Brain microvascular endothelial cell (primary cell): ENCODE results near the gene HES6.

Experiments used
- DNase-seq: peaks from one replicate; pipeline ENCODE4 v3.0.0-alpha.2; 2020
- H3K27ac ChIP-seq: fragments of 250-450 bp; sonication (Bioruptor Pico); 2 replicates; pipeline ENCODE4 v1.5.1; 2020; ENCODE audit warnings: mild to moderate bottlenecking, moderate library complexity
- H3K27me3 ChIP-seq: fragments of 250-450 bp; sonication (Bioruptor Pico); replicated peaks from 2 replicates; pipeline ENCODE4 v1.5.1; 2020; ENCODE audit warnings: mild to moderate bottlenecking
- H3K36me3 ChIP-seq: fragments of 250-450 bp; sonication (Bioruptor Pico); replicated peaks from 2 replicates; pipeline ENCODE4 v1.5.1; 2020; ENCODE audit warnings: mild to moderate bottlenecking
- H3K4me3 ChIP-seq: 2 replicates; pipeline ENCODE4 v1.5.1; 2011; ENCODE audit warnings: low read depth, mild to moderate bottlenecking, control low read depth, low read length, moderate library complexity
- CTCF ChIP-seq: IDR thresholded peaks from 2 replicates; pipeline ENCODE4 v1.5.1; 2011; ENCODE audit warnings: low read depth, mild to moderate bottlenecking, moderate library complexity, low read length, control low read depth, inconsistent platforms; ENCODE audit errors: missing control alignments
- in situ Hi-C: cut with HindIII; loops from 2 replicates; pipeline ENCODE4 v1.10.0; 2017; ENCODE audit warnings: low sequenced_read_pairs, low pct_ligation_motif_present

The HES6 gene

GRCh38 chr2:238225911-238226697 is 13.7 kb downstream of the HES6 start:
- Histone ChIP-seq H3K27me3 (peaks cover 2% of the 10 kb centered on the region), H3K27ac (no peak overlapping the region), H3K4me3 (no peak overlapping the region), H3K36me3 (no peaks in the 10 kb centered on the region)
- TF ChIP-seq CTCF: no peak
- peak; percentile 13 for DNase-seq
- in situ Hi-C loops: no loop called here

- no peaks in the 10 kb centered on the region for H3K27me3 ChIP-seq
- in situ Hi-C loops: no loop called here
- H3K36me3 ChIP-seq: no peaks in the 10 kb centered on the region
- H3K27ac ChIP-seq: no peak overlapping the region
- TF ChIP-seq CTCF: no peak
- no peak for DNase-seq
- H3K4me3 ChIP-seq: no peak overlapping the region
Measured at GRCh38 chr2:238225121-238225520, 14.7 kb downstream of the HES6 start.

GRCh38 chr2:238224356-238225035 is 15.3 kb downstream of the HES6 start:
- Histone ChIP-seq H3K27me3 (no peaks in the 10 kb centered on the region), H3K36me3 (no peaks in the 10 kb centered on the region), H3K27ac (no peak overlapping the region), H3K4me3 (no peak overlapping the region)
- no peak for DNase-seq
- no peak for TF ChIP-seq CTCF
- in situ Hi-C loops: no loop called here

GRCh38 chr2:238220892-238221521 is 18.8 kb downstream of the HES6 start:
- in situ Hi-C loops: no loop called here
- H3K27ac ChIP-seq: no peak overlapping the region
- DNase-seq: no peak
- H3K4me3 ChIP-seq: no peak overlapping the region
- no peaks in the 10 kb centered on the region for H3K36me3 ChIP-seq
- H3K27me3 ChIP-seq: no peaks in the 10 kb centered on the region
- no peak for TF ChIP-seq CTCF

GRCh38 chr2:238220274-238220891 is 19.5 kb downstream of the HES6 start:
- no peak for TF ChIP-seq CTCF
- DNase-seq: no peak
- in situ Hi-C loops: no loop called here
- Histone ChIP-seq H3K27me3 (no peaks in the 10 kb centered on the region), H3K27ac (no peak overlapping the region), H3K36me3 (no peaks in the 10 kb centered on the region), H3K4me3 (no peak overlapping the region)
